Measurements from ENCODE around the gene KMT5C. TPM values are rescaled to one million over a fixed set of nuclear protein-coding genes. Genes with fewer than 3 reads are reported as not detected.

KMT5C gene
- total and polyA plus RNA-seq, 10 of the 15 experiments (the other 5 are each of a cell fraction or from before 2014, with no cell fraction given), result 0.20 to 15.8 (median 4.3) TPM; not detected in 1

GRCh38 chr19:55339105-55339888 lies at the start of gene KMT5C (continued):
- TF ChIP-seq, protein P1, sequence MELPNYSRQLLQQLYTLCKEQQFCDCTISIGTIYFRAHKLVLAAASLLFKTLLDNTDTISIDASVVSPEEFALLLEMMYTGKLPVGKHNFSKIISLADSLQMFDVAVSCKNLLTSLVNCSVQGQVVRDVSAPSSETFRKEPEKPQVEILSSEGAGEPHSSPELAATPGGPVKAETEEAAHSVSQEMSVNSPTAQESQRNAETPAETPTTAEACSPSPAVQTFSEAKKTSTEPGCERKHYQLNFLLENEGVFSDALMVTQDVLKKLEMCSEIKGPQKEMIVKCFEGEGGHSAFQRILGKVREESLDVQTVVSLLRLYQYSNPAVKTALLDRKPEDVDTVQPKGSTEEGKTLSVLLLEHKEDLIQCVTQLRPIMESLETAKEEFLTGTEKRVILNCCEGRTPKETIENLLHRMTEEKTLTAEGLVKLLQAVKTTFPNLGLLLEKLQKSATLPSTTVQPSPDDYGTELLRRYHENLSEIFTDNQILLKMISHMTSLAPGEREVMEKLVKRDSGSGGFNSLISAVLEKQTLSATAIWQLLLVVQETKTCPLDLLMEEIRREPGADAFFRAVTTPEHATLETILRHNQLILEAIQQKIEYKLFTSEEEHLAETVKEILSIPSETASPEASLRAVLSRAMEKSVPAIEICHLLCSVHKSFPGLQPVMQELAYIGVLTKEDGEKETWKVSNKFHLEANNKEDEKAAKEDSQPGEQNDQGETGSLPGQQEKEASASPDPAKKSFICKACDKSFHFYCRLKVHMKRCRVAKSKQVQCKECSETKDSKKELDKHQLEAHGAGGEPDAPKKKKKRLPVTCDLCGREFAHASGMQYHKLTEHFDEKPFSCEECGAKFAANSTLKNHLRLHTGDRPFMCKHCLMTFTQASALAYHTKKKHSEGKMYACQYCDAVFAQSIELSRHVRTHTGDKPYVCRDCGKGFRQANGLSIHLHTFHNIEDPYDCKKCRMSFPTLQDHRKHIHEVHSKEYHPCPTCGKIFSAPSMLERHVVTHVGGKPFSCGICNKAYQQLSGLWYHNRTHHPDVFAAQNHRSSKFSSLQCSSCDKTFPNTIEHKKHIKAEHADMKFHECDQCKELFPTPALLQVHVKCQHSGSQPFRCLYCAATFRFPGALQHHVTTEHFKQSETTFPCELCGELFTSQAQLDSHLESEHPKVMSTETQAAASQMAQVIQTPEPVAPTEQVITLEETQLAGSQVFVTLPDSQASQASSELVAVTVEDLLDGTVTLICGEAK (IDR thresholded peaks at IDR 0.05; ENCODE audit: borderline replicate concordance), result peak; percentile 98
- TF ChIP-seq NKRF (conservative IDR thresholded peaks at IDR 0.05) (no peak), SMC3 (IDR thresholded peaks at IDR 0.05; ENCODE audit: borderline replicate concordance, low read length) (no peak), ATF2 (IDR thresholded peaks at IDR 0.05; ENCODE audit: low read length) (no peak), PAX8 (IDR thresholded peaks at IDR 0.05) (no peak), BMI1 (IDR thresholded peaks at IDR 0.05; ENCODE audit: borderline replicate concordance) (peak; percentile 94), BACH1 (IDR thresholded peaks at IDR 0.05; ENCODE audit: borderline replicate concordance) (peak; percentile 36; the same call in 1 of the 2 replicates), SREBF2 (IDR thresholded peaks at IDR 0.05; ENCODE audit: low read length) (0 out of 2 replicates have a peak, but pooled peaks have one; percentile 22), ASH2L (IDR thresholded peaks at IDR 0.05; ENCODE audit: borderline replicate concordance, low read depth) (no peak), SKIL (IDR thresholded peaks at IDR 0.05; ENCODE audit: low read depth, poor library complexity, severe bottlenecking) (peak; percentile 77), NFYA (IDR thresholded peaks at IDR 0.05; ENCODE audit: borderline replicate concordance, low read depth, low read length) (peak; percentile 39; the same call in 1 of the 2 replicates), RAD51 (IDR thresholded peaks at IDR 0.05) (no peak), ELK1 (IDR thresholded peaks at IDR 0.05; ENCODE audit: low read depth, low read length) (no peak), SMAD5 (IDR thresholded peaks at IDR 0.05; ENCODE audit: low read depth) (no peak), DPF2 (IDR thresholded peaks at IDR 0.05) (peak; percentile 100)
- TF ChIP-seq, protein P2, sequence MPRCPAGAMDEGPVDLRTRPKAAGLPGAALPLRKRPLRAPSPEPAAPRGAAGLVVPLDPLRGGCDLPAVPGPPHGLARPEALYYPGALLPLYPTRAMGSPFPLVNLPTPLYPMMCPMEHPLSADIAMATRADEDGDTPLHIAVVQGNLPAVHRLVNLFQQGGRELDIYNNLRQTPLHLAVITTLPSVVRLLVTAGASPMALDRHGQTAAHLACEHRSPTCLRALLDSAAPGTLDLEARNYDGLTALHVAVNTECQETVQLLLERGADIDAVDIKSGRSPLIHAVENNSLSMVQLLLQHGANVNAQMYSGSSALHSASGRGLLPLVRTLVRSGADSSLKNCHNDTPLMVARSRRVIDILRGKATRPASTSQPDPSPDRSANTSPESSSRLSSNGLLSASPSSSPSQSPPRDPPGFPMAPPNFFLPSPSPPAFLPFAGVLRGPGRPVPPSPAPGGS (IDR thresholded peaks at IDR 0.05; ENCODE audit: borderline replicate concordance, insufficient read depth, low read depth, low read length, poor library complexity, severe bottlenecking), result no peak
